GM23248 (cell line): ENCODE data around the gene CCDC91.

ENCODE experiments used
- EZH2 ChIP-seq: fragments of 200-600 bp; sonication (generic); IDR thresholded peaks from 2 replicates; pipeline ENCODE4 v1.6.1; 2018; ENCODE audit warnings: antibody characterized with exemption, mild to moderate bottlenecking; ENCODE audit not compliant: insufficient read depth, poor library complexity, severe bottlenecking
- EZH2phosphoT487 ChIP-seq: fragments of 200-600 bp; sonication (generic); IDR thresholded peaks from 2 replicates; pipeline ENCODE4 v1.6.1; 2018; ENCODE audit warnings: antibody characterized with exemption, moderate library complexity, mild to moderate bottlenecking, low read depth; ENCODE audit not compliant: insufficient read depth

DNA sequence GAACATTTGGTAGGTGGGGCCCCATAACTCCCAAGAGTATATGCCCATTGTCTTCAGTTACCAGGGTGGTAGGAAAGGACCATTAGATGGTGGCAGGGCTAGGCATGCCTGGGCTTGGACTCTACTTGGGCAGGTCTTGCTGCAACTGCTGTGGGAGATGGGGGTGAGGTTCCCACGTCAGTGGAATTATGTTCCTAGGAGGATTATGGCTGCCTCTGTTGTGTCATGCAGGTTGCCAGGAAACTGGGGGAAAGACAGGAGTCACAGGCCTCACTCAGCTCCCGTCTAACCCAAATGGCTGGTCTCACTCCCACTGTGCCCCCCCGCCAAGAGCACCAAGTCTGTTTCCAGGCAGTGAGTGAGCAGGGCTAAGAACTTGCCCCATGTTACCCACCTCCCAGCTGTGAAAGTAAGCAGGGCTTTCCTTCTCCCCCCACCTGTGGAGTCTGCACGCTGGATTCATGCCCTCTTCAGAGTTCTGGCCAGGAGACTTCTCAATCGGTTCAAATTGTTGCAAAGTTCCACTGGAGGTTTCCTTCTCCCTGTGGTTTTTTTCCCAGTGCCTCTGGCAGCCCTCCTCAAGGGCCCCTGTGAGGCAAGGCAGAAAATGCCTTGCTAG lies 337.5 kb downstream of the CCDC91 start:
- TF ChIP-seq EZH2, result no peak
- TF ChIP-seq EZH2phosphoT487, result no peak
